HG03378 (cell line): ENCODE data around the gene HFE.
"Not testable (repeated sequence)": the region's sequence is repeated elsewhere in the genome, so short reads cannot be mapped to it uniquely, and the experiment has no call there.

ENCODE experiments used
- ATAC-seq: cut with Tn5 transposase; IDR thresholded peaks from one replicate; pipeline ENCODE4 v1.9.1; 2021; ENCODE audit warnings: mild to moderate bottlenecking, moderate library complexity; ENCODE audit not compliant: unreplicated experiment

HFE gene, protein sequence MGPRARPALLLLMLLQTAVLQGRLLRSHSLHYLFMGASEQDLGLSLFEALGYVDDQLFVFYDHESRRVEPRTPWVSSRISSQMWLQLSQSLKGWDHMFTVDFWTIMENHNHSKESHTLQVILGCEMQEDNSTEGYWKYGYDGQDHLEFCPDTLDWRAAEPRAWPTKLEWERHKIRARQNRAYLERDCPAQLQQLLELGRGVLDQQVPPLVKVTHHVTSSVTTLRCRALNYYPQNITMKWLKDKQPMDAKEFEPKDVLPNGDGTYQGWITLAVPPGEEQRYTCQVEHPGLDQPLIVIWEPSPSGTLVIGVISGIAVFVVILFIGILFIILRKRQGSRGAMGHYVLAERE

GRCh38 chr6:26087284-26088115 lies at the start of gene HFE:
Gene HFE, plus strand, starts transcription at chr6:26087429. Its CDS starts 12 bp downstream, at chr6:26087441.
- no peak for ATAC-seq

DNA sequence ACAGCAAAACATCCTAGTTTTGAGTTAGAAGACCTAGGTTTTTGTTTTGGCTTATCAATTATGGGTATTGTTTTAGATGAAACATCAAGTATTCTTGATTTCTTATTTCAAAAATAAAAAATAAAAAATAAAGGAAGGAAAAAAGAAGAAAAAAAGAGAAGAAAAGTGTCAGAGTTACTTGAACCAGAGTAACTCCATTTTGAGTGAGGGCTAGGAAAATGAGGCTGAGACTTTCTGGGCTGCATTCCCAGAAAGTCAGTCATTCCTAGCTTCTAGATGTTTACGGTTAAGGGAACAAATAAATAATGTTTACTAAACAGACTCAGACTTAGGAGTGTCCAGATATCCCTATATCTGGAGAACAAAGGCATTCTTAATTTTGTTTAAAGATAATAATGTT lies 45.3 kb upstream of the HFE start:
- ATAC-seq: no peak

- peak; percentile 75 for ATAC-seq
Observed at GRCh38 chr6:26043384-26044139, 43.7 kb upstream of the HFE start.

- ATAC-seq: peak; percentile 1
Observed at GRCh38 chr6:26044140-26045064, 42.8 kb upstream of the HFE start.

- peak; percentile 58 for ATAC-seq
Observed at GRCh38 chr6:26045065-26045927, 41.9 kb upstream of the HFE start.

GRCh38 chr6:26045928-26046368 lies 41.3 kb upstream of the HFE start:
- no peak for ATAC-seq

DNA sequence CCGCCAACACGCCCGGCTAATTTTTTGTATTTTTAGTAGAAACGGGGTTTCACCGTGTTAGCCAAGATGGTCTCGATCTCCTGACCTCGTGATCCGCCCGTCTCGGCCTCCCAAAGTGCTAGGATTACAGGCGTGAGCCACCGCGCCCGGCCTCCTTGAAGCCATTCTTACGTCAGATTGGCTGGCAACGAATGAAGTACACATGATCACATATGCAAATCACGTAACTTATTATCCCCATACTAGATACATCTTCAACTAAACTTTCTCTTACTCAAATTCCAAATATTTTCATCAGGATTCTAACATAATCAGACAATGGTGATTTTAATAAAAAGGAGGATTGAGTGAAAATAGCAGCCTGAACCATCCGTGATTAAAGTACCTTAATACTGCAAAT lies 39.9 kb upstream of the HFE start:
- not testable (repeated sequence) for ATAC-seq

DNA sequence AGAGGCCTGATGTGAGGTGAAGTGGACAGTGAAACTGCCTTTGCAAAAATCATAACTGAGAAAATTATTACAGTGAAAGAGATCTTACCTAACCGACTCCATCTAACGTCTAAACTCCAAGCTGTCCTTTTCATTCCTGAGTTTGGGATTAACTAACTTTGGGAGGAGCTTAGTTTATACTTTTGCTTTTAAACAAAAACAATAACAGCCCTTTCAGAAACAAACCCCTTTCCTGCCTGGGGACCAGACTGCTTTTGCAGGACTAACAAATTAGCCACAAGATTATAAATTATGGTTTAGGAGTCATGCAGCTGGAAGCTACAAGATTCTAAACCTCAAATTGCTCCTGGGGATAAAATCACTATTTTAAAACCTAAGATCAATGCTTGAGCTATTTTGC lies 38.6 kb upstream of the HFE start:
- no peak for ATAC-seq

DNA sequence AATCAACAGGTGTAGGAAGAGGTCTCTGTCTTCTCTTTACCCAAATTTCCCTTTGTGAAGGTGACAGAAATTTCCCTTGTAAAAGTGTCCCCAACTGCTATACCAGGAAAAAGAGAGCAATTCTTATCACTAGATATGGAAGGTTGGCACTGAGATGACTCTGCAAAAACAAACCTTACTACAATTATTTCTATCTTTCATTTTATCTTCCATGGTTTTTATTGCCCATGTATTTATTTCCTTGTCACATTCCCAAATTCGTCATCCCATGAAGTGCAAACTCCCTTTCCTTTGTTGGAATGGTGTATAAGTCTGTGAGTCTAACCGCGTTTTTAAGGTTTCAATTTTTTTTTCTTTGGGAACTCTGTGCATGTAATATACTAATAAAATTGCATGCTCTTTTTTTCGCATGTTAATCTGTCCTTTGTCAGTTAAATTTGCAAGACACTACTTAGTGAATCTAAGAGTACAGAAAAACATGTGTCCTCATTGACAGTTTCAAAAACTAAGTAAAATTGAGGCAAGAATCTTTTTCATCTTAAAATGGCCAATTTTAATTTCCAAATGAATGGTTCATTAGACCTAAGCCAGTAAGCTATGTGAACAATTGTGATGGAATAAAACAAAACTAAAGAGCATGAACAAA lies 35.4 kb upstream of the HFE start:
- no peak for ATAC-seq

DNA sequence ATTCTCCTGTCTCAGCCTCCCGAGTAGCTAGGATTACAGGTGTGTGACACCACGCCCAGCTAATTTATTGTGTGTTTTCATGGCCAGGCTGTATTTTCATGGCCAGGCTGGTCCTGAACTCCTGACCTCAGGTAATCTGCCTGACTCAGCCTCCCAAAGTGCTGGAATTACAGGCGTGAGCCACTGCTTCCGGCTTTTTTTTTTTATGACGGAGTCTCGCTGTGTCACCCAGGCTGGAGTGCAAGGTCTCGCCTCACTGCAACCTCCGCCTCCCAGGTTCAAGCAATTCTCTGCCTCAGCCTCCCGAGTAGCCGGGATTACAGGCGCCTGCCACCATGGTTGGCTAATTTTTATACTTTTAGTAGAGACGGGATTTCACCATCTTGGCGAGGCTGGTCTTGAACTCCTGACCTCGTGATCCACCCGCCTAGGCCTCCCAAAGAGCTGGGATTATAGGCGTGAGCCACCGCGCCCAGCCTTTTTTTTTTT lies 34.4 kb upstream of the HFE start:
- ATAC-seq: not testable (repeated sequence)

DNA sequence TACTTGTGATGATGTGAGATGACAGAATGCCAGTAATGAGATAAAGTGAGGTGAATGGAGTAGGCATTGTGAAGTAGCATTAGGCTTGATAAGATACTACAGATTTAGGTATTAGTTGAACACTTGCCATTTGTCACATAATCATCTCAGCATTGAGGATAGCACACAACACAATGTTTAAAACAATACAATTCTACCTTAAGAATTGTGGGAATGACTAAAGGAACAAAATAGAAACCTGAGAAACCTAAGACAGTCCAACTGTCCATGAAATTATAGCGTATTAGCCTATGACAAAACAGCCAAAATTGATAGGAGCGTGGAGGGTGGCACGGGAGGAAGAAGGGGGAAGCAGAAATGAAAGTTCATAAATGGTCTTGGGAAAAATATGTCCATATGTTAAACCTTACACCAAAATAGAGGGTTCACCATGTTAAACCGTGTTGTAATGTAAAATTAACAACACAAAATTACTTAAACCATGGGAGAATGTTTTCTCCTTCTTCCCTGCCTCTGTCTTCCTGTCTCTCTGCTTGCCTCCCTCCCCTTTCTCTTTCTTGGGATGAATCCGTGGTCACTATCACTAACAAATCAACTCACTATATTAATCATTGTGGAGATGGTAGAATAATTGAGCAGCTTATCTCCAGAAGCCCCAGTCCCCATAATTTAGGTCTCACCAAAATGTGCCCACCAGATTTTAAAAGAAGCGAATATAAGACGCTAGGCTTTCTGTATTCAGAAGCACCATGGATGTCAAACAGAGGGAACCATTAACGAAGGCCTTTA lies 33.0 kb upstream of the HFE start:
- no peak for ATAC-seq

DNA sequence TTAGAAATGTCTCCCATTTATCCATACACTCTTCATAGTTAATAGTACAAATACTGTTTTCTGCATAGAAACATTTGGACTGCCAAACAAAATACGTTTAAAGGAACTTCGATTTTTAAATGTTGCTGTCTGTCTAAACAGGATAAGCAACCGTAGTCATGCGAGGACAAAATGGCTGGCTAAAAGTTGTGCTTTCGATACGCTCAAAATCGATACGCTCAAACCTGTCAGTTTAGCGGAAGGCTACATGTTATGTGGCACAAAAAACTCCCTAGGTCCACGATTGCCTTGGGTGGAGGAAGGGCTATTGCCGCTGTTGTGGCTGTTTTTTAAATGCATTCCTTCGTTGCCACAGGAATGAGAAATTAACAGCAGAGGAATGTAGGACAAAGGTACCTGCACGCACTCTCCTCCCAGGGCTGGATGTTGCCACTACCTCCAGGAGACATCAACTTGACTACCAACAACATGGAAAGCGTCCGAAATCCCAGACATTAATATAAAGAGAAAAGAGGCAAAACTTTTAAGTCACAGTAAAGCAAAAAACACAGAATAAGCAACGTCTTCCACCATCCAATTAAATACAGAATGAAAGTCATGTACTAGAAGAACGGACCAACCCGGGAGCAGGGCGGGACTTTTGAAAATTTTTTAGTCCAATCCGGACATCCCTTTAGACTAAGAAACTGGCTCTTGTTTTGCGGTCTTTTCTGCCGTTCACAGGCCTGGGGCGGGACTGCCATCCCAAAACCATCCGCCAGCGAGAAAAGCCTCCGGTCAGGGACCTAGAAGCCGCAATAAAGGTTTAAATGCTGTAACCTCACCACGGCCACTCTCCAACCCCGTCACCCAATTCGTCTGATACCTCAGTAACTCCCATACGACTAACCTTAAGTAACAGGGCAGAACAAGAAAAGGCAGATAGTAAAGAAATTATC lies 32.2 kb upstream of the HFE start:
- ATAC-seq: peak; percentile 63

GRCh38 chr6:26055719-26056582 lies 31.3 kb upstream of the HFE start:
- peak; percentile 62 for ATAC-seq

- no peak for ATAC-seq
Observed at GRCh38 chr6:26056583-26057350, 30.5 kb upstream of the HFE start.

GRCh38 chr6:26057899-26058298 lies 29.3 kb upstream of the HFE start:
- ATAC-seq: no peak
